ENCODE data around the gene IMPG1.

IMPG1 gene

DNA sequence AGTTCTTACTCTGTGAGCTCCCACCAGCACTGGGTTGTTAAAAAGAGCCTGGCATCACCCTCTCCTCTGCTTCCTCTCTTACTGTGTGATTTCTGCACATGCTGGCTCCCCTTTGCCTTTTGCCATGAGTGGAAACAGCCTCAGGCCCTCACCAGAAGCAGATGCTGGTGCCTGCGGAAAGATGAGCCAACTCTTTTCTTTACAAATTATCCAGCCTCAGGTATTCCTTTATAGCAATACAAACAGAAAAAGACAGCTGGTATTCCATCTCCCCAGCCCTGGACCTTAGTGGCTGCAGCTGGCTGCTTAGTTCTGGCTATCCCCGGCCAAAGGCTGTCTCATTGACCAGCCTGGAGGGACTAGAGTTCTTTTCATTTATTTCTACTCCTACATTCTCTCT is 129.1 kb downstream of the IMPG1 start:
- Histone ChIP-seq H3K9ac (no peak overlapping the region), H4K20me1 (ENCODE audit: insufficient read depth) (no peaks in the 10 kb centered on the region), H3K27me3 (ENCODE audit: insufficient read depth, low read depth) (no peaks in the 10 kb centered on the region), H3K4me2 (no peak overlapping the region), H3K36me3 (ENCODE audit: insufficient read depth) (no peaks in the 10 kb centered on the region), H3K4me1 (ENCODE audit: low read depth, poor library complexity, severe bottlenecking) (no peaks in the 10 kb centered on the region), H2AFZ (ENCODE audit: low read depth) (no peak overlapping the region), H3K27ac (no peak overlapping the region), H3K79me2 (ENCODE audit: insufficient read depth, low read depth) (no peaks in the 10 kb centered on the region), H3K4me3 (IDR thresholded peaks at IDR 0.05; ENCODE audit: insufficient read depth, low read depth, low read length) (no peak overlapping the region)
- TF ChIP-seq, protein P1, sequence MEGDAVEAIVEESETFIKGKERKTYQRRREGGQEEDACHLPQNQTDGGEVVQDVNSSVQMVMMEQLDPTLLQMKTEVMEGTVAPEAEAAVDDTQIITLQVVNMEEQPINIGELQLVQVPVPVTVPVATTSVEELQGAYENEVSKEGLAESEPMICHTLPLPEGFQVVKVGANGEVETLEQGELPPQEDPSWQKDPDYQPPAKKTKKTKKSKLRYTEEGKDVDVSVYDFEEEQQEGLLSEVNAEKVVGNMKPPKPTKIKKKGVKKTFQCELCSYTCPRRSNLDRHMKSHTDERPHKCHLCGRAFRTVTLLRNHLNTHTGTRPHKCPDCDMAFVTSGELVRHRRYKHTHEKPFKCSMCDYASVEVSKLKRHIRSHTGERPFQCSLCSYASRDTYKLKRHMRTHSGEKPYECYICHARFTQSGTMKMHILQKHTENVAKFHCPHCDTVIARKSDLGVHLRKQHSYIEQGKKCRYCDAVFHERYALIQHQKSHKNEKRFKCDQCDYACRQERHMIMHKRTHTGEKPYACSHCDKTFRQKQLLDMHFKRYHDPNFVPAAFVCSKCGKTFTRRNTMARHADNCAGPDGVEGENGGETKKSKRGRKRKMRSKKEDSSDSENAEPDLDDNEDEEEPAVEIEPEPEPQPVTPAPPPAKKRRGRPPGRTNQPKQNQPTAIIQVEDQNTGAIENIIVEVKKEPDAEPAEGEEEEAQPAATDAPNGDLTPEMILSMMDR (conservative IDR thresholded peaks at IDR 0.05; ENCODE audit: low read depth, low read length), result no peak

DNA sequence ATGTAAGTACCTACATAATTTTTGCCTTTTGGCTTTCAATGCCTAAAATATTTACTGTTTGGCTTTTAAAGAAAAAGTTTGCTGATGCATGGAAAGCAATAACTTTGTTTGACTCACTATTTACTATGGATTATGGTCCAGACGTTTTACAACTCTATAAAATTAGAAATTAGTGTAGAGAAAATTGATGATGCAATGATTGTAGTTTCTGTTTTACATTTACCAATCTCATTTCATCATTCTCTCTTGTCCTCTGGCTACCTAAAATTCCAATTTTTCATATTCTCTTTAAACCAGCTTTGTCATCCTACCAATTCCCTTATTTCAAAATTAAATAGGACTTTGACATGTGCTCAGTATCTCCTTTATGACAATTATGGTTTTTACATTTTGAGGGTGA is 131.0 kb downstream of the IMPG1 start:
- Histone ChIP-seq H3K27ac (no peak overlapping the region), H3K9ac (no peak overlapping the region), H3K36me3 (ENCODE audit: insufficient read depth) (no peaks in the 10 kb centered on the region), H2AFZ (ENCODE audit: low read depth) (no peak overlapping the region), H3K4me1 (ENCODE audit: low read depth, poor library complexity, severe bottlenecking) (no peaks in the 10 kb centered on the region), H4K20me1 (ENCODE audit: insufficient read depth) (no peaks in the 10 kb centered on the region), H3K79me2 (ENCODE audit: insufficient read depth, low read depth) (no peaks in the 10 kb centered on the region), H3K4me3 (IDR thresholded peaks at IDR 0.05; ENCODE audit: insufficient read depth, low read depth, low read length) (no peak overlapping the region), H3K4me2 (no peak overlapping the region), H3K27me3 (ENCODE audit: insufficient read depth, low read depth) (no peaks in the 10 kb centered on the region)
- TF ChIP-seq, protein P1 (conservative IDR thresholded peaks at IDR 0.05; ENCODE audit: low read depth, low read length), result no peak

- TF ChIP-seq, protein P1 (conservative IDR thresholded peaks at IDR 0.05; ENCODE audit: low read depth, low read length), result no peak
- Histone ChIP-seq H3K9ac (no peak overlapping the region), H3K36me3 (ENCODE audit: insufficient read depth) (no peaks in the 10 kb centered on the region), H2AFZ (ENCODE audit: low read depth) (no peak overlapping the region), H4K20me1 (ENCODE audit: insufficient read depth) (no peaks in the 10 kb centered on the region), H3K4me3 (IDR thresholded peaks at IDR 0.05; ENCODE audit: insufficient read depth, low read depth, low read length) (no peak overlapping the region), H3K79me2 (ENCODE audit: insufficient read depth, low read depth) (no peaks in the 10 kb centered on the region), H3K27me3 (ENCODE audit: insufficient read depth, low read depth) (no peaks in the 10 kb centered on the region), H3K4me2 (no peak overlapping the region), H3K27ac (no peak overlapping the region), H3K4me1 (ENCODE audit: low read depth, poor library complexity, severe bottlenecking) (no peaks in the 10 kb centered on the region)
Measured at GRCh38 chr6:75940564-75940963, 131.9 kb downstream of the IMPG1 start.

GRCh38 chr6:75937846-75938245 is 134.6 kb downstream of the IMPG1 start:
- TF ChIP-seq, protein P1 (conservative IDR thresholded peaks at IDR 0.05; ENCODE audit: low read depth, low read length), result no peak
- H3K79me2 ChIP-seq (ENCODE audit: insufficient read depth, low read depth), result no peaks in the 10 kb centered on the region
- H3K9ac ChIP-seq, result no peak overlapping the region
- no peaks in the 10 kb centered on the region for H4K20me1 ChIP-seq (ENCODE audit: insufficient read depth)
- no peaks in the 10 kb centered on the region for H3K36me3 ChIP-seq (ENCODE audit: insufficient read depth)
- H3K27me3 ChIP-seq (ENCODE audit: insufficient read depth, low read depth), result no peaks in the 10 kb centered on the region
- no peak overlapping the region for H2AFZ ChIP-seq (ENCODE audit: low read depth)
- H3K4me3 ChIP-seq (IDR thresholded peaks at IDR 0.05; ENCODE audit: insufficient read depth, low read depth, low read length), result no peak overlapping the region
- H3K4me2 ChIP-seq, result no peak overlapping the region
- H3K4me1 ChIP-seq (ENCODE audit: low read depth, poor library complexity, severe bottlenecking), result no peaks in the 10 kb centered on the region
- no peak overlapping the region for H3K27ac ChIP-seq

Measured in KMS-11 (cell line).